ENCODE results near the gene HPGD. TPM values are rescaled to one million over a fixed set of nuclear protein-coding genes. Genes with fewer than 3 reads are reported as not detected.

The HPGD gene
- total and polyA plus RNA-seq, 9 of the 15 experiments (the other 6 are each of a cell fraction or from before 2014, with no cell fraction given), result 2.3 to 8.6 (median 4.8) TPM

DNA sequence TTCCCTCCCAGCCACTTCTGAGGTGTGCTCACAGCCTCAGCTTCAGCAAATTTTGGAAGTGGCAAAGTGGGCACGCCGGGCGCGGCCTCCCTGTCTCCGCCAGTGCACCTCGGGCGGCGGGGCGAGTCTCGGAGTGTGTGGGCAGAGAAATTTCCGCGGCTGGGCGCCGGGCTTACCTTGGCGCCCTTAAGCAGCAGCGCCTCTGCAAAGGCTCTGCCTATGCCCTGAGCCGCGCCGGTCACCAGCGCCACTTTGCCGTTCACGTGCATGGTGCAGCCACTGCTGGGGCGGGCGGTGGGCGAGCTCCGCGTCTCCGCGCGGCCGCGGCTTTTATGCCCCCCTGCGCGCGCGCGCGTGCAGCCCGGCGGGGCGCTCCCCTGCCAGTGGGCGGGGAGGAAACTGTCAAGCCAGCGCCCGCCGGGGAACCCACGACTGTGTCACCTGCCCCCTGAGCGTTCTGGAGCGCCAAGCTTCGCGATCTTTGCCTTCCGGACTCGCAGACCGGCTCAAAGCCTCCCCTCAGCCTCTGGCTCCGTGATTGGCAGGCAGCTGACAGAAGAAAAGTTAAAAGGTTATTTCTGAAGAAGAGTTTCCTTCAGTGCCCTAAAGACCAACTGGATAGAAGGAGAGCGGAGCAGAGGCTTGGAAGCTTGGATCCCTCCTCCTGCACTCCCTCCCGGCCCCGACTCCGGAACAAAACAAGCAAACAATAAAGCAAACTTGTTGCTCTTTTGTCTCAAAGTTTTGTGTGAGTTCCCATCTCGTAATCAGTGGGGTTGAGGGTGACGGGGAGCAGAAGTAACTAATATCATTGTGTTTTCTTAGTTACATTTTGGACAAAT lies at the start of gene HPGD (continued):
- peak in 1 of 3 experiments; percentile 8 for TF ChIP-seq YY1 (IDR thresholded peaks at IDR 0.05; ENCODE audit: borderline replicate concordance in 1 of 3, control insufficient read depth in 1 of 3, extremely low read depth in 1 of 3, insufficient read depth in 3 of 3, insufficient read length in 1 of 3, insufficient replicate concordance in 2 of 3, low read depth in 1 of 3, low read length in 2 of 3)
- TF ChIP-seq, protein P1, sequence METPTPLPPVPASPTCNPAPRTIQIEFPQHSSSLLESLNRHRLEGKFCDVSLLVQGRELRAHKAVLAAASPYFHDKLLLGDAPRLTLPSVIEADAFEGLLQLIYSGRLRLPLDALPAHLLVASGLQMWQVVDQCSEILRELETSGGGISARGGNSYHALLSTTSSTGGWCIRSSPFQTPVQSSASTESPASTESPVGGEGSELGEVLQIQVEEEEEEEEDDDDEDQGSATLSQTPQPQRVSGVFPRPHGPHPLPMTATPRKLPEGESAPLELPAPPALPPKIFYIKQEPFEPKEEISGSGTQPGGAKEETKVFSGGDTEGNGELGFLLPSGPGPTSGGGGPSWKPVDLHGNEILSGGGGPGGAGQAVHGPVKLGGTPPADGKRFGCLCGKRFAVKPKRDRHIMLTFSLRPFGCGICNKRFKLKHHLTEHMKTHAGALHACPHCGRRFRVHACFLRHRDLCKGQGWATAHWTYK (CRISPR knock-in tag; IDR thresholded peaks at IDR 0.05), result no peak
- no peak for TF ChIP-seq TBP (optimal IDR thresholded peaks at IDR 0.05; ENCODE audit: low read depth, low read length)
- TF ChIP-seq, protein P2, sequence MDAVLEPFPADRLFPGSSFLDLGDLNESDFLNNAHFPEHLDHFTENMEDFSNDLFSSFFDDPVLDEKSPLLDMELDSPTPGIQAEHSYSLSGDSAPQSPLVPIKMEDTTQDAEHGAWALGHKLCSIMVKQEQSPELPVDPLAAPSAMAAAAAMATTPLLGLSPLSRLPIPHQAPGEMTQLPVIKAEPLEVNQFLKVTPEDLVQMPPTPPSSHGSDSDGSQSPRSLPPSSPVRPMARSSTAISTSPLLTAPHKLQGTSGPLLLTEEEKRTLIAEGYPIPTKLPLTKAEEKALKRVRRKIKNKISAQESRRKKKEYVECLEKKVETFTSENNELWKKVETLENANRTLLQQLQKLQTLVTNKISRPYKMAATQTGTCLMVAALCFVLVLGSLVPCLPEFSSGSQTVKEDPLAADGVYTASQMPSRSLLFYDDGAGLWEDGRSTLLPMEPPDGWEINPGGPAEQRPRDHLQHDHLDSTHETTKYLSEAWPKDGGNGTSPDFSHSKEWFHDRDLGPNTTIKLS (IDR thresholded peaks at IDR 0.05; ENCODE audit: borderline replicate concordance, low read depth), result no peak
- TF ChIP-seq, protein P3, sequence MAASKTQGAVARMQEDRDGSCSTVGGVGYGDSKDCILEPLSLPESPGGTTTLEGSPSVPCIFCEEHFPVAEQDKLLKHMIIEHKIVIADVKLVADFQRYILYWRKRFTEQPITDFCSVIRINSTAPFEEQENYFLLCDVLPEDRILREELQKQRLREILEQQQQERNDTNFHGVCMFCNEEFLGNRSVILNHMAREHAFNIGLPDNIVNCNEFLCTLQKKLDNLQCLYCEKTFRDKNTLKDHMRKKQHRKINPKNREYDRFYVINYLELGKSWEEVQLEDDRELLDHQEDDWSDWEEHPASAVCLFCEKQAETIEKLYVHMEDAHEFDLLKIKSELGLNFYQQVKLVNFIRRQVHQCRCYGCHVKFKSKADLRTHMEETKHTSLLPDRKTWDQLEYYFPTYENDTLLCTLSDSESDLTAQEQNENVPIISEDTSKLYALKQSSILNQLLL (CRISPR knock-in tag; IDR thresholded peaks at IDR 0.05; ENCODE audit: borderline replicate concordance), result no peak
- TF ChIP-seq, protein P4, sequence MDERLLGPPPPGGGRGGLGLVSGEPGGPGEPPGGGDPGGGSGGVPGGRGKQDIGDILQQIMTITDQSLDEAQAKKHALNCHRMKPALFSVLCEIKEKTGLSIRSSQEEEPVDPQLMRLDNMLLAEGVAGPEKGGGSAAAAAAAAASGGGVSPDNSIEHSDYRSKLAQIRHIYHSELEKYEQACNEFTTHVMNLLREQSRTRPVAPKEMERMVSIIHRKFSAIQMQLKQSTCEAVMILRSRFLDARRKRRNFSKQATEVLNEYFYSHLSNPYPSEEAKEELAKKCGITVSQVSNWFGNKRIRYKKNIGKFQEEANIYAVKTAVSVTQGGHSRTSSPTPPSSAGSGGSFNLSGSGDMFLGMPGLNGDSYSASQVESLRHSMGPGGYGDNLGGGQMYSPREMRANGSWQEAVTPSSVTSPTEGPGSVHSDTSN (CRISPR knock-in tag; IDR thresholded peaks at IDR 0.05; ENCODE audit: low read depth), result peak; percentile 50
- TF ChIP-seq, protein P4 (tag; conservative IDR thresholded peaks at IDR 0.05; ENCODE audit: low read depth), result no peak
- peak; percentile 22 for TF ChIP-seq SAP30 (IDR thresholded peaks at IDR 0.05; ENCODE audit: borderline replicate concordance, insufficient read depth, low read depth, low read length, poor library complexity, severe bottlenecking)
- TF ChIP-seq ZNF584 (CRISPR knock-in tag; IDR thresholded peaks at IDR 0.05; ENCODE audit: low read depth), result no peak
- TF ChIP-seq ILF3 (IDR thresholded peaks at IDR 0.05; ENCODE audit: borderline replicate concordance), result no peak
- TF ChIP-seq ZNF436 (CRISPR knock-in tag; IDR thresholded peaks at IDR 0.05), result no peak
- TF ChIP-seq, protein P5, sequence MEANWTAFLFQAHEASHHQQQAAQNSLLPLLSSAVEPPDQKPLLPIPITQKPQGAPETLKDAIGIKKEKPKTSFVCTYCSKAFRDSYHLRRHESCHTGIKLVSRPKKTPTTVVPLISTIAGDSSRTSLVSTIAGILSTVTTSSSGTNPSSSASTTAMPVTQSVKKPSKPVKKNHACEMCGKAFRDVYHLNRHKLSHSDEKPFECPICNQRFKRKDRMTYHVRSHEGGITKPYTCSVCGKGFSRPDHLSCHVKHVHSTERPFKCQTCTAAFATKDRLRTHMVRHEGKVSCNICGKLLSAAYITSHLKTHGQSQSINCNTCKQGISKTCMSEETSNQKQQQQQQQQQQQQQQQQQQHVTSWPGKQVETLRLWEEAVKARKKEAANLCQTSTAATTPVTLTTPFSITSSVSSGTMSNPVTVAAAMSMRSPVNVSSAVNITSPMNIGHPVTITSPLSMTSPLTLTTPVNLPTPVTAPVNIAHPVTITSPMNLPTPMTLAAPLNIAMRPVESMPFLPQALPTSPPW (CRISPR knock-in tag; IDR thresholded peaks at IDR 0.05), result peak; percentile 54; the same call in 1 of the 2 replicates
- TF ChIP-seq, protein P6, sequence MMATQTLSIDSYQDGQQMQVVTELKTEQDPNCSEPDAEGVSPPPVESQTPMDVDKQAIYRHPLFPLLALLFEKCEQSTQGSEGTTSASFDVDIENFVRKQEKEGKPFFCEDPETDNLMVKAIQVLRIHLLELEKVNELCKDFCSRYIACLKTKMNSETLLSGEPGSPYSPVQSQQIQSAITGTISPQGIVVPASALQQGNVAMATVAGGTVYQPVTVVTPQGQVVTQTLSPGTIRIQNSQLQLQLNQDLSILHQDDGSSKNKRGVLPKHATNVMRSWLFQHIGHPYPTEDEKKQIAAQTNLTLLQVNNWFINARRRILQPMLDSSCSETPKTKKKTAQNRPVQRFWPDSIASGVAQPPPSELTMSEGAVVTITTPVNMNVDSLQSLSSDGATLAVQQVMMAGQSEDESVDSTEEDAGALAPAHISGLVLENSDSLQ (IDR thresholded peaks at IDR 0.05), result peak; percentile 93
- peak; percentile 65 to 70 for TF ChIP-seq NRF1 (conservative IDR thresholded peaks at IDR 0.05 in 1 of 2, IDR thresholded peaks at IDR 0.05 in 1 of 2)
